HK-2 (cell line): ENCODE measurements around the gene TTLL3.
"Not testable (repeated sequence)": the region's sequence is repeated elsewhere in the genome, so short reads cannot be mapped to it uniquely, and the experiment has no call there.

Experiments used
- DNase-seq: peaks from one replicate; pipeline ENCODE4 v3.0.0-alpha.2; 2018; ENCODE audit not compliant: unreplicated experiment

Gene TTLL3

DNA sequence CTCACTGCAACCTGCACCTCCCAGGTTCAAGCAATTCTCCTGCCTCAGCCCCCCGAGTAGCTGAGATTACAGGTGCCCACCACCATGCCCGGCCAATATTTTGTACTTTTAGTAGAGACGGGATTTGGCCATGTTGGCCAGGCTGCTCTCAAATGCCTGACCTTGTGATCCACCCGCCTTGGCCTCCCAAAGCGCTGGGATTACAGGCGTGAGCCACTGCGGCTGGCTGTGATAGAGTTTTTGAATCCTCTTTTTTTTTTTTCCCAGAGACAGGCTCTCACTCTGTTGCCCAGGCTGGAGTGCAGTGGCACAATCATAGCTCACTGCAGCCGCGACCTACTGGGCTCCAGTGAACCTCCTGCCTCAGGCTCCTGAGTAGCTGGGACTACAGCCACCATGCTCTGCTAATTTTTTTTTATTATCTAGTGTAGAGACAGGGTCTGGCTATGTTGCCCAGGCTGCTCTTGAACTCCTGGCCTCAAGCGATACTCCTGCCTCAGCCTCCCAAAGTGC is 55.1 kb downstream of the TTLL3 start:
- not testable (repeated sequence) for DNase-seq

DNA sequence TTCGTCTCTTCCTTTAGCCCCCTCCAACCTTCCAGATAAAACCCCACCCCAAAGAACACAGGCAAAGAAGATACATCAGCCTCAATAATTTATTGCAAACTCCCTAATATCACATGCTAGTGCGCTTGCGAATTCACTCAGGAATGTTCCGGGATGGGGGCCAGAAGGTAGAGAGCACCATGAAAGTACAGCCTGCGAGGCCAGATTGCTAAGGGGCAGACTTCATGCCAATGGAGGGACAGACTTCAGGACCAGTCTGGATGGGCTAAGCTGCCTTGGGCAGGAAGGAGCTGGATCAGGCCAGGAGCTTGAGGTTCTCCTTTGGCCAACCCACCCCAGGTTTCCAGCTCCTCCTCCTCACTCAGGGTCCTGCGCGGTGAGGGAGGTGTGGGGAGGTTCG is 56.6 kb downstream of the TTLL3 start:
- DNase-seq = no peak

DNA sequence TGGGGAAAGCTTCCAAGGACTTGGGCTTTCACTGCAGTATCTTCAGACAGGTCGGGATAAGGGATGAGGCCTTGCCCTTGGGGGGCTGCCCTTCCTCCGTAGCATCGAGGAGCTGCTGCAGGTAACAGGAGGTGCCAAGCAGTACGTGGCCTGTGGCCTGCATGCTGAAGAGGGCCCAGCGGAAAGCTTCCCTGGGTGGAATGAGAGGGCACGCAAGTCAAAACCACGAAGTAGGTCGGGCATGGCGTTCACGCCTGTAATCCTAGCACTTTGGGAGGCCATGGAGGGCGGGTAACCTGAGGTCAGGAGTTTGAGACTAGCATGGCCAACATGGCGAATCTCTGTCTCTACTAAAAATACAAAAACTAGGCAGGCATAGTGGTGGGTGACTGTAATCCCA is 57.0 kb downstream of the TTLL3 start:
- DNase-seq = no peak

DNA sequence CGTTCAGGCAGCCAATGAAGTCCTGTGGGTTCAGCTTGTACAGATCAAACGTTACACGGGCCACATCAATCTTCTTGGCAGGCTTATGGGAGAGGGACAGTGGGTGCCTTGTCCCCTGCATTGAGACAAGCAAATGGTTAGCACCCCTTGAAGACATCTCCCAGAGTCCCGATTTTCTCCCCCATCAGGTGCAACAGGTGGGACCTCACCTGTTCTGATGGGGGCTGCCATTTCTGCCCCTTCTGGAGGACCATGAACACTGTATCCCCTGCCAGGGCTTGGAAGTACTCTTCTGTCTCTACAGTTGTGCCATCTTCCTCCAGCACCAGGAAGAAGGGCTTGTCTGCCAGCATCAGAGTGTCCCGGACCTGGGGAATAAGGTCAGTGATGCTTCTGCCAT is 59.9 kb downstream of the TTLL3 start:
- DNase-seq = no peak

DNA sequence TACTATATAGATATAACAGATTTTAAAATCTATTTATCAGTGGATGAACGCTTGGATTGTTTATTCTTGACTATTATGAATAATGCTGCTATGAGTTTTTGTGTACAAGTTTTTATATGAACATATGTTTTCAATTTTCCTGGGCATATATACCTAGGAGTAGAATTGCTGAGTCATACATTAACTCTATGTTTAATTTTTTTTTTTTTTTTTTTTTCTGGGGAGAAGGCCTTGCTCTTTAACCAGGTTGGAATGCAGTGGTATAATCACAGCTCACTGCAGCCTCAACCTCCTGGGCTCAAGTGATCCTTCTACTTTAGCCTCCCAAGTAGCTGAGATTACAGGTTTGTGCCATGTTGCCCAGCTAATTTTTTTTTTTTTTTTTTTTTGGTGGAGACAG is 60.9 kb downstream of the TTLL3 start:
- DNase-seq = no peak

DNA sequence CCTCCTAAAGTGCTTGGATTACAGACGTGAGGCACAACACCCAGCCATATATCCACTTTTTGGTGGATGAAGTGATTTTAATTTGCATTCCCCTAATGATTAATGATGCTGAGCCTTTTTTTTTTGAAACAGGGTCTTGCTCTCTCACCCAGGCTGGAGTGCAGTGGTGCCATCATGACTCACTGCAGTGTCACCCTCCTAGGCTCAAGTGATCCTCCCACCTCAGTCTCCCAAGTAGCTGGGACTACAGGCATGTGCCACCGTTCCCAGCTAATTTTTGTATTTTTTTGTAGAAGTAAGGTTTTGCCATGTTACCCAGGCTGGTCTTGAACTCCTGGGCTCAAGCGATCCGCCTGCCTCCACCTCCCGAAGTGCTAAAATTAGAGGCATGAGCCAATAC is 62.0 kb downstream of the TTLL3 start:
- DNase-seq = not testable (repeated sequence)

DNA sequence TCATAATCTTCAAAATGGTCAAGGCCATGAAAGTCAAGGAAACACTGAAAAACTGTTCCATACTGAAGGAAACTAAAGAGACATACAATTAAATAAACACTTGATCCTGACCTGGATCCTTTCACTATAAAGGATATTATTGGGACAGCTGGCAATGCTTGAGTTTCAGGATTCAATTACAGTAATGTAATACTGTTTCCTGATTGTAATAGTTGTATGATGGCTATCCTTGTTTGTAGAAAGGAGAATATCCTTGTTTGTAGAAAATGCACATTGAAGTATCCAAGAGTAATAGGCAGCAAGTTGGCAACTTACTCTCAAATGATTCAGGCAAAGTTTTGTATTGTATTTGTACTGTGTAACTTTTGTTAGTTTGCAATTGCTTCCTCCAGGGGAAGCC is 65.4 kb downstream of the TTLL3 start:
- DNase-seq = no peak

DNA sequence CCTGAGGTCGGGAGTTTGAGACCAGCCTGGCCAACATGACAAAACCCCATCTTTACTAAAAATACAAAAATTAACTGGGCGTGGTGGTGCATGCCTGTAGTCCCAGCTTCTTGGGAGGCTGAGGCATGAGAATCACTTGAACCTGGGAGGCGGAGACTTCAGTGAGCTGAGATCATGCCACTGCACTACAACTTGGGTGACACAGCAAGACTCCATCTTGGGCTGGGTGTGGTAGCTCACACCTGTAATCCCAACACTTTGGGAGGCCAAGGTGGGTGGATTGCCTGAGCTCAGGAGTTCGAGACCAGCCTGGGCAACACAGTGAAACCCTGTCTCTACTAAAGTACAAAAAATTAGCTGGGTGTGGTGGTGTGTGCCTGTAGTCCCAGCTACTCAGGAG is 66.2 kb downstream of the TTLL3 start:
- DNase-seq = not testable (repeated sequence)

DNA sequence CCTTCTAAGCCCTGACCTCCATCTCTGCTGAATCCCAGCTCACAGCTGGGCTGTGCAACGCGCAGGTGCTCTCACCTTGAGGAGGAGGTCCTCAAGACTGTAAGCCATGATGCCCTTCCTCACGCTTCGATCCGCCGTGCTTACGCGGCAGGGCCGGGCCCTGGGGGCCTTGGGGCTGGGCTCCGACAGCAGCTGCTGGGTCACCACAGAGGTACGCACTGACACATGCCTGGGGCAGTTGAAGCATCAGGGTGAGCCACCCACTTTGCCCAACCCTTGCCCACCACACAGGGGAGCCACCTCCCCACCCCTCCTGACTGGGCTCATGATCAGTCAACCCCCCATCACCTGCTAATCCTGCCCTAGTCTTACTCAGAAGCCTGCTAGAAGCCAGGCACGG is 66.9 kb downstream of the TTLL3 start:
- no peak for DNase-seq

DNA sequence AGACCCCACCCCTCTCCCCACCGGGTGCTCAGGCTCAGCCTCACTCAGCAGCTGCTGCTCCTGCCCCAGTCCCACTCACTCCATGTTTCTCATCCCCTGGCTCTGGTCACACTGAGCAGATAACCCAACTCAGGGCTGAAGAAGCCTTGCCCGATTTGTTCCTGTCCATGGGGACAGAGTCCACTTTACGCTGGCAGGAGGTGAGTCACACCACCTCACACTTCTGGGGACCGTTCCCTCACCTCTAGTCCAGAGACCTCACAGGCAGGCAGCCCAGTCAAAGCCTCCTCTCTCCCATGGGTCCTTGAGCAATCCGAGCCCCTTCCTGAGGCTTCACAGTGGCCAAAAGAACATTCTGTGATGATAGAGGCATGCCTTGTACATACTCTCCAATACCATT is 68.6 kb downstream of the TTLL3 start:
- DNase-seq = no peak

DNA sequence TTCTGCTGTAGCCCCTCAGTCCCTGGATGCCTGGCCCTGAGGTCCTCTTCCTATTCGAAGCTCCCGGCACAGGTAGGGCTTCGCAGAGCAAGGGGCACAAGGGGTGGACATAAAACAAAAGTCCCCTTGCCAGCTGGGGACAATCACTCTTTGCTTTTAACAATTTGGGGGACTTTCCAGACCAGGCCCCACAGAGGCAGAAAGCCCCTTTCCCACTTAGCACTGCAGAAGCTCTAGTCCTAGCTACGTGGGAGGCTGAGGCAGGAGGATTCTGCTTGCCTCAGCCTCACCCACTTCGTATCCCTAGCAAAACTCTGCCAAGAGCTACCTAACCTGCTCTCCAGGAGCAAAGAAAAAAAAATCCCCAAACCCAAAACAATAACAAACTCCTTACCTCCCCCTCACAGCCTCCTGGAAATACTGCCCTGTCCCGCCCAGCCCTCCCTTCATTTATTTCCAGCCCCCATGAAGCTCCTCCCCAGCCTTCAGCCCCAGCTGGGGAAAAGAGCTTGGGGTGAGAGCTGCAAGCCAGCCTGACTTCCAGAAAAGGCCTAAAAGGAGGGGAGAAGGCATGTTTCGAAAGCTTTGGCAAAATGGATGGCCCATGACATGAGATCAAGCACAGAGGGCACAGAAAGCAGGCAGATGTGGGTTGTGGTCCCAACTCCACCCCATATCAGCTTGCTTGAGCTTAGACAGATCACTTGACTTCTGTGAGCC is 69.9 kb downstream of the TTLL3 start, which contains the start of gene CIDEC:
Gene CIDEC, minus strand, starts transcription at position 424 of the 720 bp plus-strand sequence. CDS start 1,767 bp downstream, outside the sequence.
- no peak for DNase-seq

DNA sequence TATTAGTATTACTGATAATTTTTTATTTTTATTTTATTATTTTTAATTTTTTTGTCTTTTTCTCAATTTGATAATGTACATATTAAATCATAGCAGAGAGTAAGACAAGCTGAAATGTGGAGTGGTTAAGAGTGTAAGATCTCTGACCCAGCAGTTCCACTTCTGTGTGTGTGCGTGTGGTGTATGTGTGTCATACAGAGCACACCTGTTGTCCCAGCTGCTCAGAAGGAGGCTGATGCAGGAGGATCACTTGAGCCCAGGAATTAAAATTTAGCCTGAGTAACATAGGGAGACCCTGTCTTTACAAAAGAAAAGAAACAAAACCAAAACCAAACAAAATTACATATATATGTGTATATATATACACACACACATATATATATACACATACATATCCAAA is 71.4 kb downstream of the TTLL3 start:
- DNase-seq = no peak

DNA sequence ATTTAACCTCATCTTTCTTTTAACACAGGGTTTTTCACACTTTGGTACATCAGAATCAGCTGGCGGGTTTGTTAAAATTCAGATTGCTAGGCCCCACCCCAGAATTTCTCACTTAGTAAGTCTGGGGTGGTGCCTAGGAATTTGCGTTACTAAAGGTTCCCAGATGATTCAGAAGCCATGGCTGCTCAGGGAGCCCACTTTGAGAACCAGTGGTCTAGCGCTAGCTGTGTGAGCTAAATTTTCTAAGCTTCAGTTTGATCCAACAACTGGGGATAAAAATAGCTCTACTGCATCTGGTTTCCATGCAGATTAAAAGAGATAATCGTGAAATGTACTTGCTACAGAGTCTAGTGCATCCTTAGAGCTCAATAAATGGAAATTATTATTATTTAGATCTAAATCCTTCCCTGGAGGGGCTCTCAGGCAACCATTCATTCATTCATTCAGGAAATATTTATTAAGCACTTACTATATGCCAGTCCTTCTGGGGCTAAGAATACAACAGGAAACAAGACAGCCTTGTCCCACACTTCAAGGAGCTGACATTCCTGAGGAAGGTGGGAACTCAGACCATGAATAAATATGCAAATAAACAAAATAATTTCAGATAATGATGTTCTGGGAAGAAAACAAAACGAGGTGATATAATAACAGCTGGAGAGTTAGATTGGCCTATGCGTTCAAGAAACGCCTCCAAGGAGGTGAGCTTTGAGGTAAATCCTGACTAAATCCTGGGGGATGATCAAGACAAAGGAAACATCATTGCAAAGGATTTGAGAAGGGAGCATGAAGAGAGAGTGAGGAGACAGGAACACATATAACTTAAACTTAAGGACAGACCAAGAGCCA is 73.9 kb downstream of the TTLL3 start:
- DNase-seq = no peak

DNA sequence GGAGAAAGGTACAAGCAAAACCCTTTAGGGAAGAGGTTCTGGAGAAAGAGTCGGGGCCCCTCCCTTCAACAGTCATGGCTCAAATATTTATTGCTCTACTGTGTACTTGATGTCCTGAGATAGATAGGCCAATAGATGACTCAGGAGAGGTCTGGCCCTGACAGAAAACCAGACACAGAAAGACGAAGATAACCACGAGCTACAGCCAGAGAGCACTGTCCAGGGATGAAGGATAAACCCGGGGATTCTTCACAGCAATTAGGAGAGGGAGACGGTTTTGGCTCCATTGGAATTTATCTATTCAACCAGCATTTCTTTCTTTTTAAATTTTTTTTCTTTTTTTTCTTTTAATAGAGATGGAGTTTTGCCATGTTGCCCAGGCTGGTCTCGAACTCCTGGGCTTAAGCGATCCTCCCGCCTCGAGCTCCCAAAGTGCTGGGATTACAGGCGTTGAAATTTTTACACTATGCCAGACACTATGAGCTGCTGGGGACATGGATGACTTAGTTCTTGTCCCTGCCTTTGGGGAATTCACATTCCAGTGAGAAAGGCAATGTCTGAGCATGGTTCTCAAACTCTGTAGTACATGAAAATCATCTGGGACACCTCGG is 74.6 kb downstream of the TTLL3 start:
- DNase-seq = no peak
